GM19468 (cell line): Measurements from ENCODE around the gene KCTD4.
"Not testable (repeated sequence)": the region's sequence is repeated elsewhere in the genome, so short reads cannot be mapped to it uniquely, and the experiment has no call there.

Experiments
- ATAC-seq: cut with Tn5 transposase; IDR thresholded peaks from one replicate; pipeline ENCODE4 v1.9.1; 2021; ENCODE audit warnings: mild to moderate bottlenecking, moderate library complexity, moderate number of reproducible peaks; ENCODE audit not compliant: unreplicated experiment; ENCODE audit errors: extremely low read depth

Gene KCTD4

GRCh38 chr13:45218689-45219088, 17.8 kb upstream of the KCTD4 start:
- no peak for ATAC-seq

GRCh38 chr13:45216193-45216592, 15.3 kb upstream of the KCTD4 start:
- ATAC-seq = no peak

- no peak for ATAC-seq
Observed at GRCh38 chr13:45215392-45216077, 14.7 kb upstream of the KCTD4 start.

- ATAC-seq = no peak
Observed at GRCh38 chr13:45209229-45209628, 8.4 kb upstream of the KCTD4 start.

GRCh38 chr13:45208132-45208531, 7.3 kb upstream of the KCTD4 start:
- ATAC-seq = no peak

GRCh38 chr13:45207319-45207718, 6.5 kb upstream of the KCTD4 start:
- ATAC-seq = no peak

- ATAC-seq = no peak
Observed at GRCh38 chr13:45206340-45206739, 5.5 kb upstream of the KCTD4 start.

GRCh38 chr13:45205124-45205523, 4.3 kb upstream of the KCTD4 start:
- ATAC-seq = no peak

- no peak for ATAC-seq
Observed at GRCh38 chr13:45199711-45200110, 1.1 kb downstream of the KCTD4 start.

- no peak for ATAC-seq
Observed at GRCh38 chr13:45198924-45199323, 1.9 kb downstream of the KCTD4 start.

GRCh38 chr13:45198041-45198440, 2.8 kb downstream of the KCTD4 start:
- no peak for ATAC-seq

- ATAC-seq = no peak
Observed at GRCh38 chr13:45196622-45197021, 4.2 kb downstream of the KCTD4 start.

GRCh38 chr13:45196096-45196495, 4.7 kb downstream of the KCTD4 start:
- ATAC-seq = no peak

- ATAC-seq = no peak
Observed at GRCh38 chr13:45195421-45195820, 5.4 kb downstream of the KCTD4 start.

- no peak for ATAC-seq
Observed at GRCh38 chr13:45194081-45194939, 6.5 kb downstream of the KCTD4 start.

- no peak for ATAC-seq
Observed at GRCh38 chr13:45191874-45192273, 9.0 kb downstream of the KCTD4 start.

- not testable (repeated sequence) for ATAC-seq
Observed at GRCh38 chr13:45189511-45189910, 11.3 kb downstream of the KCTD4 start.

- not testable (repeated sequence) for ATAC-seq
Observed at GRCh38 chr13:45189077-45189476, 11.8 kb downstream of the KCTD4 start.

- ATAC-seq = no peak
Observed at GRCh38 chr13:45185286-45185685, 15.6 kb downstream of the KCTD4 start.

- no peak for ATAC-seq
Observed at GRCh38 chr13:45184693-45185092, 16.2 kb downstream of the KCTD4 start.

GRCh38 chr13:45180713-45181601, 19.9 kb downstream of the KCTD4 start:
- no peak for ATAC-seq
